ENCODE results near the gene SLC2A1.

The SLC2A1 gene

DNA sequence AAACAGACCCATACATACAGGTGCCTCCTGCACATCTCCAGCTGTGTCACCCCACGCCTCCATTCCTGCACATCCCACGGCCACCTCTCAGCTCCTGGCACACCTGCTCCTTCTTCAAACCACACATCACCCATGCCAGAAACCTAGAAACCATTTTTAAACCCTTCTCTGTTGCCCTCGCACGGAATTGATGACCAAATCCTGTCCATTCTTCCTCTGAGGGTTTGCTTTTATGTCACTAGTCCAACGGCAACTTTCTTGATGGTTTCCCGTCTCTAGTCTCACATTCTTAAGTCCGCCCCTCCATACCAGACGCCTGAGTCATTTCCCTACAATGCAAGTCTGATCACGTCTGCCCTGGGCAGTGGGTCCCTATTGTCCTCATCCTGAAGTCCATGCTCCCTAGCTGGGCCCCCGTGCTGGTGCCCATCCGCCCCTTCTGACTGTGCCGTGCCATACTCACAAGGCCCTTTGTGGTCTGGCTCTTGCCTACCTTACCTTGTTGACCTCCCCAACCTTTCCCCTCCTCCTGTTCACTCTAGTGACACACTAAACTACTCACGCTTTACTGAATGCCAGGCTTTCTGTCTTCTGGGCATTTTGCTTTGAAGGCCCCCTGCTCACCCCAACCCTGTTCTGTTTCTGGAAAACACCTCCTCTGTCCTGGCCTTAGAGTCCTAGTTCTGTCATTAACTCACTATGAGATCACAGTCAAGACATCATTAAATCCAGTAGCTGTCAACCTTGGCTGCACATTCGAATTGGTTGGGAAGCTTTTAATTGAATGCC is 17.6 kb downstream of the SLC2A1 start:
- peak; percentile 93 for DNase-seq

DNA sequence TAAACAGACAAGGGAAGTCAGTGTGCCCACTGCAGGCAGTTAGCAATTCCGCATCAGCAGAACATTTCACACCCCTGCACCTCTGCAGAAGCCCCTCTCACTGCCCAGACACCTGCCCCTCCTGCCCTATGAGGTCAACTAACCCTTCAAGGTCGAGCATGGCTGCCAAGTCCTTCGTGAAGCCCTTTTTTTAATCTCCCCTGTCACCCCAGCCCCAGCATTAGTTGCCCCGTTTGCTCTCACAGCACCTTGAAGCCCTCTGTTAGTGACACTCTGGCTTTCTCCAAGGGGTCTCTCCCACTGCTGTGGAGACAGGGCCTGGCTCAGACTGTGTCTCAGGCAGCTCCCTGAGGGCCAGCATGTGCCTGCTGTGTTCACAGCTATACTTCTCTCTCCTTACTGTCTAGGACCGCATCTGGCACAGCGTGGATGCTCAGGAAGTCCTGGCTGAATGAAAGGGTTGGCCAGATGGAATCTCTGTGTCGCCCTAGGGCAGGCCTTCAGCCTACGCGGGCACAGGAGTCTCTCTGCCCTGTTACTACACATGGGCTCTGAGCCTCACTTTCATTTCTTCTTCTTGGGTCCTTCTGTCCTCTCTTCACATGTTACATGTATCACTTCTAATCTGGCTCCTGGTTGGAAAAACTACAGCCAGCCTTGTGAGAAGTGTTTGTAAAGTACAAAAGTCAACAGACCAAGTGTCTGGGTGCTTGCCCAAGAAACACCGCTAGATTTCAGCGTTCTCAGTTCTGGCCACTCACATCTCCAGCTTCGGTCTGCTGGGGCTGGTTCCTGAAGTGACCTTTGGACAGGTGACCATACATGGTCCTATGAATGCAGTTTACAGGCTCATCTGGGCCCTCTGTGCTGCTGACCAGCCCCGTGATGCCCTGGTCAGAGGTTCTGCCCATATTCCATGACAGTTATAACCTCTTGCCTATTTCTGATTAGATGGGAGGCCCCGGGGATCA is 19.7 kb downstream of the SLC2A1 start:
- no peak for DNase-seq

DNA sequence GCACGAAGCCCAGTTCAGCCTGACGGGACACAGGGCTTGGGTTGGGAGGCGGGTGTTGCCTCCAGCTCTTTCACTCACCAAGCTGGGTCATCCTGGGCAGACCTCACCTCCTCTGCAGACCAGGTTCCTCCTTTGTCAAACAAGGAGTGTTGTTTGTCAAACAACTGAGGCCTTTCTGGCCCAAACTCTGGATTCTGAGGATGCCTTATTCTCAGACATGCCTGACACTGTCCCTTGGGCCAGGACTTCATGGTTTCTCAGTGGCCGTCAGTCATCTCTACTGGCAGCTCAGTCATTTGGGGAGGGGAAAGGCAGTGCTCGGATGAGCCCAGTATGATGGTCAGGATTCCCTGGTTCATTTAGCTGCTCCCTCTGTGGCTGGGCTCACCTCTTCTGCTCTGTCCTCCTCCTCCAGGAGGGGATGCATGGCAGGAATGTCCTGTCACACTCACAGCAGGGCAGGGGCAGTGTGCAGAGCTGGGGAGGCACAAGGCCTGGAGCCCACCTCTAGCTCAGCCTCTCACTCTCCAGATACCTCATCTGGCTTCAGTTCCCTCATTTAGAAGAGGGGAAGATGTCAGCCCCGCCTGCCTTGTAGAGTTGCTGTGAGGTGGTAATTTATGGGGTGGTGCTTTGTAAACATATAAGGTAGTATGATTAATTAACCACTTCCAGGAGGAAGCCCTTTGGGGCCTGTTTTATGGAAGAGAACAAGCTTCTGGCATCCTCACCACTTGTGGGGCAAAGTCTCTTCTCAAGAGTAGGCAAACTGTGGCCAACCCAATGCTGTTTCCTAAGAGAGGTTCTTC is 20.6 kb downstream of the SLC2A1 start:
- peak; percentile 17 for DNase-seq

DNA sequence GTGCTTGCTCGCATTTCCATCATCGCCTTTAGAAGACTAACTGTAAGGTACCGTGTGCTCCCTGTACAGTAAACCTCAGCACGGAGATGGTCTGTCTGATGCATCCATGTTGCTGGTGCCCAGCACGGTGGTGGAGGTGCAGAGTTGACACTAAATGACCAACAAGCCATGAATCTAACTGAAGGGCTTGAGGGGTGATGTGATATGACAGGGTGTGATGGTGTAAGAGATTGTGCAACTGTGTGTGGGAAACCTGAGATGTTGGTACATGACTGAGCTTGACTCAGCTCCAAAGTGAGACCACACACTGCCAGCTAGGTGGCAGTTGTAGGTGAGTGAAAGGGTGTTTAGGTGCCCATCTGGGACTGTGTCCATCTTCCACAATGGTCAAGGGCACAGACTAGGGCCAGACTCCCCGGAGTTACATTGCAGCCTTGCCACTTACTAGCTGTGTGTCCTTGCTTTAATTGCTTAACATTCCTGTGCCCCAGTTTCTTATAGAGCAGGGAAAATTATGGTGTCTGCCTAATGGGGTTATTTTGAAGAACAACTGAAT is 21.4 kb downstream of the SLC2A1 start:
- DNase-seq, result peak; percentile 81

DNA sequence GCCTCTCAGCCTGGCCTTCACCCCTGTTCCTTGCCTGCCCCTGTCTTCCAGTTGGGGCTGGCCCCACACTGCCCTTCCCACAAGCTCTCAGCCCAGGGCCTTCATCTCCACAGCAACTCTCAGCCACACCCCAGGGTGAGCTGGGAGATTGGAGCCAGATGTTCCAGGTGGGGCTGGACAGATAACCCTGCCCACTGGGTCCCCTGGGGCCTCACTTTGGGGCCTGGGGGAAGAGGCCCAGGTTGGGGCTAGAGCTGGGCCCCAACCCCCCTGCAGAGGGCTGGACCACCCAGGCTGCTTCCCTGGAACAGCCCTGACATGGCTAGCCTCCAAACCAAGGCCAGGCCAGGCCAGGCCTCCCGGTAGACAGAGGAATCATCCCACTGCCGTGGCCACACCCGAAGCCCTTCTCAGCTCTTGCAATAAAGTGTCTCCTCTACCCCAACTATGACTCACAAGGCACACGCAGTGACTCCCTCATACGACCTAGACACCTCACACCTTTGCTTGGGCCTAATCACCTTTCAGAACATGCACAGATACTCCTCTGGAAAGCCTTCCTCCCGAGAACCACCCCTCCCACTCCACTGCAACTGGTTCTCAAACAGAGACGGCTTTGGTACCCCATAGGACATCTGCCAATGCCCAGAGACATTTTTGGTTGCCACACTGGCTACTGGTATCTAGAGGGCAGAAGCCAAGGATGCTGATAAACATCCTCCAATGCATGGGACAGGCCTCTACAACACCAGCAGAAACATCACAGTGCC is 22.2 kb downstream of the SLC2A1 start:
- peak; percentile 78 for DNase-seq

DNA sequence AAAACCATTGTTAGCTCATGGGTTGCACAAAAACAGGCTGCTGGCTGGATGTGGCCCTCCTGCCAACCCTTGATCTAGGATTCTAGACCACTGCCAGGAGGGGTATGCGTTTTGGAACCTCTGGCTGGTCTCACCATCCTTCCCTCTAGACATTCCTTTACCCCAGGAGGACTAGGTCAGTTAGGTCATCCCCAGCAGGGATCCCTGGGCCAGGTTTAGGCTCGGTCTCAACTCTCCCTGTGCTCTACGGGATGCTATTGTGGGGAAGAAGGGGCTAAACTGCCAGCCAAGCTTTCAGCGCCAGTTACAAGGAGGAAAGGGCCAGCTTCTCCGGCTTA is 22.7 kb downstream of the SLC2A1 start:
- no peak for DNase-seq

DNA sequence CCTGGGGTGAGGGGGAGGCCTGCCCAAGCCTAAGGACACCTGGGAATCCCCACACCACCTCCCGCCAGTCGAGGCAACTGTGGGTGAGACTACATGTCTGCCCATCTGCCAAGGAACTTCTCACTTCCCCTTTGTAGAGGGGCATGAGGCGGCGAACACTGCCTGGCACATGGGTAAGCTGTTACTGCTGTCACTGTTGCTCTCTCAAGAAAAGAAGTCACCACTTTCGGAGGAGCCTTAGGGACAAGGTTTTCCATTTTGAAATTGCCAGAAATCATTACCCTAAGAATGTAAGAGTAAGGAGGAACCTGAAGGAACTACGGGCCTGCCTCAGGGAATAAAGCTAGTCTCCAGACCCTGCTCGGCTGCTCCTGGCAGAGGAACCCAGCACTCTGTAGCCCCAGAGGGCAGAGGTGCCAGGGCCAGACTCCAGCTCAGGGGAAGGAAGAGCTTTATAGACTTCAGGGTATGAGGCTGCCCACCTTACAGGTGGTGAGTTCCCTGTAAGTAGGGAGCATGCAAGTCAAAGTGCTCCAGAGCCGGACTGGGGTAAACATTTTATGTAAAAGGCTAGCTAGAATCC is 23.3 kb downstream of the SLC2A1 start:
- no peak for DNase-seq

DNA sequence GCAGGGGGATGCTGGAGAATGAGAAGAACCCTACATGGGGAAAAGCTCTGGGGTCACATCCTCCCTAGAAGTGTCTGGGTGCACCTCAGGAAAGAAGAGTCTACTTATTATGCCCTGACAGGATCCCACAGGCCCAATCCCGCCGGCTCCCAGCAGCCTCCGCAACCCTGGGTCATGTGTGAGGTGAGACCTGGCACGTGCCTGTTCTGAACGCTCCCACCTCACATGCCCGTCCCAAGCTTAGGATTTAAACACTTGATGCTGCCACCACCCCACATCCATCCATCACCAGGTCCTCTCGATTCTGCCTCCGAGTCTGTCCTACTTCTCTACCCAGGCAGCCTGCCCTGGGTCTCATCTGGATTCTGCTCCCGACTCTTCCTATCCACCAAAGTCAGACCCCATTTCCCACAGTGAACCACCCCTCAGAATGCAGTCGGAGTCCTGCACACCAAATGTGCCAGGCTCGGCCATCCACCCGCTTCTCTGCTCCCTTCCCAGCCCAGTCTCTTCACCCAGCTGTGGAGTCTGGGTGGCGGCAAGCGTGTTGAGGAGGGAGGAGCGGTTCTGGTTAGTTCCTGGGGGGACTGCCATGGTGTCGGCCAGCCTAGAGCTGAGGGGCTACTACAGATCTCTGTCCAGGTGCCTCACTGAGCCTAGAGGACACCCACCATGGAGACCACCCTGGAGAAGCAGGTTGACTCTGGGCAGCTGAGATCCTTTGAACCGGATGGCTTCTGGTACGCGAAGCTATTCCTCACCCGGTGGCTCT is 23.9 kb downstream of the SLC2A1 start:
- no peak for DNase-seq

DNA sequence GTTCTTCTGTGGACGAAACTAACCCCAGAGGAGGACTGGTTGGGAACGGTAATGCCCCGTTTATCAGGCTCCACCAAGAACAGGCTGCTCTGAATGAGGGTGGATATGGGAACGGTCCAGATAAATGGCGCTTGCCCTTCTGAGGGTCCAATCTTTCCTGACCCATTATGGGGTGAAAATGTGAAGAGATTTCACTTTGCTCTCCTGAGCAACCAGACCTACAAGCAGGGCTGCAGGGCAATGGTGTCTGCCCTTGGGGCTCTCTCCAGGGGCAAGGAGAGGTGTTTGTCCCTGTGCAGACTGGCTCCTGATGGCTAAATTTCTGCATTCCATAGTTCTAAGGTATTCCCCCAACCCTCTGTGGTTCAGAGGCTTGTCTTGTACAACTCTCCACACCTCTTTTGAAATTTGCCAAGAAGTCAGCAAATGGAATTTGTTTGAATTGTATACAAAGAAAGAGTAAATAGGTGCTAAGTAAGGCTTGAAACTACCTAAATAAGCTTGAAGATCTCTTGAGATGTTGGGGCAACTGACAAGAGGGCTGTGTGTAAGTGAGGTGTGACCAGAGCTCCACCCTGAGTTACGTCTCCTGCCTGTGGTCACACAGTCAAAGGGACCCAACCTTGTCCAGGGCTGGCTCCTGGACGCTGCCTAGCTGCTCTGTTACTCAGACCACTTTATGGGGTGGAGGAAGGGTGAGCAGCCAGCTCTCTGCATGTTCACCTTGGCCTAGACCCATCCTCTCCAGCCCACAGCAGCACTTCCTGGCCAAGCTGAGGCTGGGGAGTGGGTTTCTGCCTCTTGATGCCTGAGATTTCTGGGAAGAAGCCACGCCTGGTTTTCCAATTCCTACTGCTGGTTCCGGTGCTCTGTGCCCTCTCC is 24.8 kb downstream of the SLC2A1 start:
- DNase-seq, result no peak

DNA sequence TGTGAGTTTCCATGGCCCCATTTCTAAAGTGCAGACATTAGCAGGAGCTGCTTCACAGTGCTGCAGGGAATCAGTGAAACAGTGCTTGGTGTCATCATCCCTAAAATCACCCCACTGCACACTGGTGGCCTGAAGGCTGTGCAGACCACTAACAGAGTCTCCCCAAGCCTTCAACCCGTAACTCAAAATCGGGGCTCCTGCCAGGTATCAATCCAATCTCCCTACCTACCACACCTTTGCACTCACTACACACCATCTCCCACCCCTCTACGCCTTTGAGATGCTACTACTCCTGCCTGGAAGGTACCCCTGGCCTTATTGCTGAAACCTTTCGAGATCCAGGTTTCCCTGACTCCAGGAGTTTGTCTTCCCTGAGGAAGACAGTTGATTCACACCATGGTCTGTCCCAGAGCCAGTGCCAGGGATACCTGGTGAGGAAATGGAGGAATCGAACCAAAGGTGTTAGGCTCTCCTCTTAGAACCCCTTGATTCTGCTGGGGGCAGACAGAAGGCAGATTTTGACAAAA is 25.5 kb downstream of the SLC2A1 start:
- no peak for DNase-seq

DNA sequence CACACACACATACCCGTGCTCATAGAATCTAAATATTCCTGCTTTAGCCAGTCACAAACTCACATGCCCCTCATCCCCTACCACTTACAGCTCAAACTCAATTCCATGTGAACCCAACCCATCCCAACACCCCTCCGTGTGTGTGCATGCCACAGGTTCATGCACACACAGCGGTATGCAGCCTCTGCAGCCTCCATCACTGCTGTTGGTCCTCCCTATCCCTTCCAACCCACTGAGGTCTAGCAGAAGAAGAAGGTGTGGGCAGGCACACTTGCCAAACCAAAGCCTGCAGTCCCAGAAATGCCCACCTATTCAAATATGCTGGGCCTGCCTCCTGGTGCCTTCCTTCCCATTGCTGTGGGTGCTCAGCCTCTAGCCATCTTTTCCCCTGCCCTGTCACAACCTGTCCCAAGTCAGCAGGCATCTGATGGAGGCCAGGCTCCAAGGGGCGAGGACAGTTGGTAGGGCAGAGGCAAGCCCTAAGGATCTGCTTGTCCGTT is 26.2 kb downstream of the SLC2A1 start:
- DNase-seq, result no peak

DNA sequence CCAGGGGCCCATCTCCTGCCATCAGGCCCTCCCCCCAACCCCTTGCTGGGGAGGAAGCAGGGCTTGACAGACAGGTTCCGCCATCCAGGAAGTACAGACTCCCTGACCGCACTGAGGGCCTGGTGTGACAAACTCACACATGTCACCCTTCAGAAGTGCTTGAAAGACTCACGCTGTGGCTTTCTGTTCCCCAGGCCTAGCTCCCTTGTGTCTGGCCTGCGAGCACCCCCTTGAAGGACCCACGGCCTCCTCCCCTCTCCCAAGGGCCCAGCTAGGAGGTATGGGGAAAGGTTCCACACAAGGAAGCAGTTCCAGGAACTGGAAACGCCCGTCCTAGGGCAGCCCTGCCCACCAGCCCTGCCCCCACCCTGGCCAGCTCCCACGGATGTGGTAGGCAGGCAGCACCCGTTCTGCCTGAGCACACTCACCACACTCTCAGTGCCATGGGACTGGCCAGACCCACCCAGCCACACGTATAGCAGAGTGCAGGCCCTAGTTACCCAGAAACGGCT is 26.7 kb downstream of the SLC2A1 start:
- no peak for DNase-seq

DNA sequence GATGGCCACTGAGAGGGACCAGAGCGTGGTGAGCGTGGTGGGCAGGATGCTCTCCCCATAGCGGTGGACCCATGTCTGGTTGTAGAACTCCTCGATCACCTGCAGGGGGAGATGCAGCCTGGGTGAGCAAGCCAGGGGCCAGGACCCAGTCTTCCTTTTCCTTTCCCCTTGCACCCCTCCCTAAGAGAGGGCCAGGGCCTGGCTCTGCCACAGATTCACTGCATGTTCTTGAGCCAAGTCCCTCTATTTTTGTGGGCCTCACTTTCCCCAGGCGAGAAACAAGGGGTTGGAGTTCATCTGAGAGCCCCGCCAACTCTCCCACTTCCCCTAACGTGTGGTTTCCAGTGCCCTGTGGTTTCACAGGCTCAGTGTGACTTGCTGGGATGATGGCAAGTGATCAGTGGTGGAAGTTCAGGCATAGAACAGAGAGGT is 27.5 kb downstream of the SLC2A1 start:
- peak; percentile 34 for DNase-seq

DNA sequence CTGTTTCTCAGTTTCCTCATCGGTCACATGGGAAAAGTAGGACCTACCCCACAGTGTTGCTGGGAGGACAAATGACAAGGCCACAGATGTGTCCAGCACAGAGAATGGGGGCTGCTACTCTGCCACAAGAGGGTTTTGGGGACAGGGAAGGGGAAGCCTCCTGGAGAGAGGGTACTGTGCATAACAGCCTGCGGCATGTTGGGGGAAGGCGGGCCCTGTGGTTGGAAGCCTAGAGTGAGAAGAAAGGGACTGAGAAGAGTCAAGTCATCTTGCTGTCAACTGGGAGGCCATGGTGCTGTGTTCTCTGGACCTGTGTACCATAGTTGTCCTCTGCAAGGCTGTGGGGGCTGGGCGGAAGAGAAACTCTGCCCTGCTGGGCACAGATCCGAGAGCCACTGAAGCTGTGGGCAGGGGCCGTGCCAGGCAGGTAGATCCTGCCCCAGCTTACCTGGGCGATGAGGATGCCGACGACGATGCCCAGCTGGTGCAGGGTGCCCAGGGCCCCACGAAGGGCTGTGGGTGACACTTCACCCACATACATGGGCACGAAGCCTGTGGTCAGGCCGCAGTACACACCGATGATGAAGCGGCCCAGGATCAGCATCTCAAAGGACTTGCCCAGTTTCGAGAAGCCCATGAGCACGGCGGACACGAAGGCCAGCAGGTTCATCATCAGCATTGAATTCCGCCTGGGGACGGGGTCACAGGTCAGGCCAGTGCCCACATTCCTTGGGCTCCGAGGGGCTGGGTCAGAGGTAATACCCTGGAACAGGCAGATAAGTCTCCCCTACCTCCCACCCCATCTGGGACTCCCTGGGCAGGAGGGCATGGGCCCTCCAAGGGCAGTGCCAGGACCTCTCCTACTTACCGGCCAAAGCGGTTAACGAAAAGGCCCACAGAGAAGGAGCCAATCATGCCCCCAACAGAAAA is 28.2 kb downstream of the SLC2A1 start:
- DNase-seq, result no peak

DNA sequence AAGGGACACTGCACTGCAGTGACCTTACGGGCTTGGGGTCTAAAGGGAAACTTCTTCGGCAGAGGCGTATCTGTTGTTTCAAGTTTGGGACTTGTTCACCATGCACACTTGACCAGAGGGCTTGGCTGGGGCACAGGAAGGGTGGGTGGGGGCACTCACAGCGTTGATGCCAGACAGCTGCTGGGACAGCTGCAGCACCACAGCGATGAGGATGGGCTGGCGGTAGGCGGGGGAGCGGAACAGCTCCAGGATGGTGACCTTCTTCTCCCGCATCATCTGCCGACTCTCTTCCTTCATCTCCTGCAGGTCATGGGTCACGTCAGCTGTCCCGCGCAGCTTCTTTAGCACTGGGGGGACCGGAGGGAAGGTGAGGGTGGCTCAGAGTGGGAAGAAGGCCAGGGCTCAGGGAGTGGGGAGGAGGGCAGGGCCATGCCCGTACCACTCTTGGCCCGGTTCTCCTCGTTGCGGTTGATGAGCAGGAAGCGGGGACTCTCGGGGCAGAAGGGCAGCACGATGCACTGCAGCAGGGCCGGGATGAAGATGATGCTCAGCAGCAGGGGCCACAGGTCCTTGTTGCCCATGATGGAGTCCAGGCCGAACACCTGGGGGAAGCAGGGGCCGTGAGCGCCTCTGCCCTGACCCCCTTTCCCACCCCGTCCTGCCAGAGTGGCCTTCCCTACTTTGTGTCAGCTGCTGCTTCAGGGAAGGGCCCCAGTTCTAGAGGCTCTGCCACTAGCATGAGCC is 29.1 kb downstream of the SLC2A1 start:
- DNase-seq, result no peak

DNA sequence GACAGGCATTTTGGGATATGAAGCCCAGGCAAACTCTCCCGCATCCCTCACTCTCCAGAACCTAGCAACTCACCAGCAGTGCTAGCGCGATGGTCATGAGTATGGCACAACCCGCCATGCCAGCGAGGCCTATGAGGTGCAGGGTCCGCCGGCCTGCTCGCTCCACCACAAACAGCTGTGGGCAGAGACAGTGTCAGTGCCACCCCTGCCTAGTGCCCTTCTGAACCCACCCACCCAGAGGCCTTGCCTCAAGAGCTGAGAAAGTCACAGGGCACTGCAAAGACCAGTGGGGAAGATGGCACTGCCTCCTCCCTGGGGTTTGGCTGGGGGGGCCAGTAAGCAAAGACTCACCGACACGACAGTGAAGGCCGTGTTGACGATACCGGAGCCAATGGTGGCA is 29.8 kb downstream of the SLC2A1 start:
- no peak for DNase-seq

DNA sequence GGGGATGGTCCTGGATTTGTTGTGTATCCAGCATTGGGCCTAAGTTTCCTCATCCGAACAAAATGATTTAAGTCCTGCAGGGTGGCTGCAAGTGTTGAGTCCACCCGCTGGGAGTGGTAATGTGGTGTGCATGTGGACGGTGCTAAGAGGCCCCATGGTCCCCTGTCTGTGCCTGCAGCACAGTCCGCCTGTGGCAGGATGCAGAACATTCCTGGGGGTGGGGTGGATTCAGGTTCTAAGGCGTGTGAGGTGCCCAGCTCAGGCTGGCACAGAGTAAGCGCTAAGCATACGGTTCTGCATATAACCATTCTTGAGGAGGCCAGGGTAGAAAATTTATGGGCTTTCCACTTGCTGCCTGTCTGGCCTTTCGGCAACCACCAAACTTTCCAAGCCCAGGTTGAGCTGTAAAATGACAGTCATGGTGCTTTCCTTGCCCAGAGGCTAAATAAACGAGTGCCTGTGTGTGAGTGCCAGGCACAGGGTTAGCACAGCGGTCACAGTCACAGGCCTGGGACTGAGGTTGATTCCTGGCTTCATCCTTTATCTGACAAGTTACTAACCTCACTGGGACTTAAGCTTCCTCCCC is 30.7 kb downstream of the SLC2A1 start:
- DNase-seq, result no peak

Data from HCEC 1CT (cell line).